C4-2B (cell line): Measurements from ENCODE around the gene SOX12.
A peak's percentile ranks its signal among the peaks of the same experiment; 100 is the strongest.

Experiments
- H3K27ac ChIP-seq: fragments of 450-650 bp; 2 replicates; pipeline ENCODE4 v1.5.1; 2017
- CTCF ChIP-seq: fragments of 450-650 bp; conservative IDR thresholded peaks from 2 replicates; pipeline ENCODE4 v1.5.1; 2017; ENCODE audit warnings: mild to moderate bottlenecking
- ZFX ChIP-seq: fragments of 450-650 bp; IDR thresholded peaks from 2 replicates; pipeline ENCODE4 v1.6.1; 2017

SOX12 gene

GRCh38 chr20:362271-363254 is 37.2 kb downstream of the SOX12 start:
- peak overlapping the region; percentile 91 for H3K27ac ChIP-seq
- no peak; the same call in 1 of the 2 replicates for TF ChIP-seq CTCF
- no peak for TF ChIP-seq ZFX

- TF ChIP-seq CTCF (no peak), ZFX (no peak)
- H3K27ac ChIP-seq = peak overlapping the region; percentile 91
Observed at GRCh38 chr20:363319-364078, 38.1 kb downstream of the SOX12 start.

DNA sequence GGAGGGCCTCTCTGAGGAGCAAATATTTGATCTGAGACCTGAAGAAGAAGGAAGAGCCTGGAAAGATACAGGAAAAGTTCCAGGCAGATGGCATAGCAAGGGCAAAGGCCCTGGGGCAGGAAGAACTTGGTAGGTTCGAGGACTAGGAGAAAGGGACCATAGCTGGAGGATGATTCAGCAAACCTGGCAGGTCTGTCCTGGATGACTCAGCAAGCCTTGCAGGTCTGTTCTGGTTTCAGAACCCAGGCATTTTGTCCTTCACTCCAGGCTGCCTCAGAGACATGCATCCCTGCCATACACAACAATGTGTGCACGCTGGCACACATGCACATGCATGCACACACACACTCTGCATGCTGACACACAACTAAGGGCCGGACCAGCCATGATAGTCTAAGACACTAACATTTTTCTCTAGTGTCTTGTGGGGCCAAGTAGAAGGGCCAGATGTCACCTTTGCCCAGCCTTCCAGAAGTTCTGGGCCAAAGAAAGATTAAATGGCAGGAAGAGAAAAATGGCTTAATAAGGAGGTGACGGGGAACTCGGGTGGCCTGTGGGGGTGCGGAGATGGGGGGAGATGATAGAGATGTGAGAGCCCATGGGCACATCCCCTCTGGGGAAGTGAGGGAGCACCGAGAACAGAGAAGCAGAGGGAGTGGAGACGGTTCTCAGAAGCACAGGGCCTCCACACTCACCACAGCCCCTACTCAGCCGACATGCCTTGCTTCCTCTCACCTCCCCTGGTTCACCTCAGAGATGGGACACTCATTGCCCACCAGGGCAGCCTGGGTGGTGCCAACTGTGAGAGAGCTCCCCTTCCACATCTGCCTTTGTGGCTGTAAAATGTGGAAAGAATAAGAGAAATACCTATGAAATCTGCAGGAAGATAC is 39.8 kb downstream of the SOX12 start:
- TF ChIP-seq ZFX (no peak), CTCF (no peak)
- H3K27ac ChIP-seq = peak overlapping the region; percentile 91

DNA sequence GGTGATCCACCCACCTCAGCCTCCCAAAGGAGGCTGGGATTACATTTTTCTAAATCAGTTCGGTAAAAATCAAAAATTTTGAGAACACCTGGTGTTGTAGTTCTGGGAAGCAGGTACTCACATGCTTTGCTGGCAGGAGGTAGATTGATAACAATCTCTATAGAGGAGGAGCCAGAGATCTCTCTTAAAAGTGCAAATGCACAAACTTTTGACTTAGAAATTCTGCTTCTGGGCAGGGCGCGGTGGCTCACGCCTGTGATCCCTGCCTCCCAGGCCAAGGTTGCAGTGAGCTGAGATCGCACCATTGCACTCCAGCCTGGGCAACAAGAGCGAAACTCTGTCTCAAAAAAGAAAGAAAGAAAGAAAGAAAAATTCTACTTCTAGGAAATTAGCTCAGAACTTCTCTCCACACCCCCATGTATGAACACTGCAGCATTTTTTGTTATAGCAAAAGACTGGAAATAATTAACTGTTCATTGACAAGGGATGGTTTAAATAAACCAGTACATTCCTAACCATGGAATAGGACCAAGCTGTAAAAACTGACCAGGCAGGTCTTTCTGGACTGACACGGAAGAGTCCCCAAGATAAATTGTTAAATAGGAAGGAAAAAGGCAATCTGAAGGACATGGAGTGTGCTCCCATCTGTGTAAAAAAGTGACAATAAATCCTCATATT is 40.8 kb downstream of the SOX12 start:
- TF ChIP-seq ZFX (no peak), CTCF (no peak)
- peak overlapping the region; percentile 91 for H3K27ac ChIP-seq

DNA sequence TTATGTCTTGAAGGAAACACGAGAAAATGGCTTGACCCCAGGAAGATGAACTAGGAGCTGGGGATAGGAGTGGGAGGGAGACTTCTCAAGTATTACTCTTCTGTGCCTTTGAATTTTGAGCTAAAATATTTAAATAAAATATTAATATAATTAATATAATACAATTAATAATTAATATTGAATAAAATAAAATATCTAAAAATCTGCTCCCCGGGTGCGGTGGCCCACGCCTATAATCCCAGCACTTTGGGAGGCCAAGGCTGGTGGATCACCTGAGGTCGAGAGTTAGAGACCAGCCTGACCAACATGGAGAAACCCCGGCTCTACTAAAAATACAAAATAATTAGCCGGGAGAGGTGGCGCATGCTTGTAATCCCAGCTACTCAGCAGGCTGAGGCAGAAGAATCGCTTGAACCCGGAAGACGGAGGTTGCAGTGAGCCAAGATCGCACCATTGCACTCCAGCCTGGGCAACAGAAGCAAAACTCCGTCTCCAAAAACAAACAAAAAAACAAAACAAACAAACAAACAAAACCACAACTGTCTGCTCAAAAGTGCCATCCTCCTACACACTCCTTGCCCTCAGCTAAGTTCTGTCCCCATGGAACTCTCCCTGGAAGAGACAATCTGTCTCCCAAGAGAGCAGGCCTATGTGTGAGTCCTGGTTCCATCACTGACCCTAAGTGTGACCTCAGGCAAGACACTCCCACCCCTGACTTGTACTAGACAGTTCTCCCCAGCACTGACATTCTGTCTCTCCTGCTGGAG is 41.5 kb downstream of the SOX12 start:
- H3K27ac ChIP-seq = peak overlapping the region; percentile 97
- no peak for TF ChIP-seq CTCF
- no peak for TF ChIP-seq ZFX

DNA sequence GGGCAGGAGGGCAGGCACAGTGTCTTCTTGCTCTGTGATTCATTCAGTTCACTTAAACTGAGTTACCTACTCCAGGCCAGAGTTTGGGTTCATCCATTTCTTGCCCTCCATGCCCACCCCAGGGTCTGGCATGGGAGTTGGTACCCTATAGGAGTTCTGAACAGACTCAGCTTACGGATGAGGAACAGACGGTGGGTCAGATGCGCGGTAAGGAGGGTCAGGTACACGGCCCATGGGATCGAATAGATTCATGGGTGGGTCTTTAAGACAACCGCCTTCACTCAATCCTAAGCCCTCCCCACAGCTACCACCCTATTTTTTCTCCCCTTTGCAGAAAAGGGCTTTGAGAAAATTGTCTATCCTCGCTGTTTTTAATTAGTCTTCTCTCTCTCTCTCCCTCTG is 42.1 kb downstream of the SOX12 start:
- TF ChIP-seq CTCF (no peak), ZFX (no peak)
- peak overlapping the region; percentile 97 for H3K27ac ChIP-seq
